Activated T-helper 1 cell treated with Interleukin-2 at 50 U/mL for 16 hours (primary cell): ENCODE results near the gene POLR2I.
A peak's percentile ranks its signal among the peaks of the same experiment; 100 is the strongest.
"Not testable (repeated sequence)": the region's sequence is repeated elsewhere in the genome, so short reads cannot be mapped to it uniquely, and the experiment has no call there.

ENCODE experiments used
- DNase-seq: peaks from one replicate; pipeline ENCODE4 v3.0.0-alpha.2; 2020; ENCODE audit warnings: low read depth

Gene POLR2I

GRCh38 chr19:36114721-36115452 is at the start of gene POLR2I:
Gene POLR2I, minus strand, starts transcription at chr19:36114875. Its CDS starts 19 bp downstream, at chr19:36114856.
- DNase-seq: peak; percentile 97

- DNase-seq: no peak
These were observed 49.1 kb upstream of the POLR2I start for GRCh38 chr19:36163813-36164212.

- no peak for DNase-seq
These were observed 46.3 kb upstream of the POLR2I start for GRCh38 chr19:36160821-36161596.

- no peak for DNase-seq
These were observed 38.5 kb upstream of the POLR2I start for GRCh38 chr19:36153126-36153525.

- DNase-seq: no peak
These were observed 37.8 kb upstream of the POLR2I start, which contains the start of gene COX7A1 for GRCh38 chr19:36152352-36153091. Gene COX7A1, minus strand, starts transcription at chr19:36152447. Its CDS starts 40 bp downstream, at chr19:36152407.

GRCh38 chr19:36152019-36152351 is 37.3 kb upstream of the POLR2I start:
- no peak for DNase-seq

- no peak for DNase-seq
These were observed 36.7 kb upstream of the POLR2I start for GRCh38 chr19:36151144-36152018.

- DNase-seq: no peak
These were observed 35.9 kb upstream of the POLR2I start for GRCh38 chr19:36150586-36150985.

- DNase-seq: no peak
These were observed 35.2 kb upstream of the POLR2I start for GRCh38 chr19:36149673-36150406.

GRCh38 chr19:36144624-36145023 is 29.9 kb upstream of the POLR2I start:
- no peak for DNase-seq

GRCh38 chr19:36142496-36142895 is 27.8 kb upstream of the POLR2I start:
- no peak for DNase-seq

- DNase-seq: no peak
These were observed 27.4 kb upstream of the POLR2I start for GRCh38 chr19:36142046-36142445.

GRCh38 chr19:36141039-36141927 is 26.6 kb upstream of the POLR2I start:
- peak; percentile 79 for DNase-seq

- DNase-seq: no peak
These were observed 25.8 kb upstream of the POLR2I start for GRCh38 chr19:36140304-36141038.

- peak; percentile 83 for DNase-seq
These were observed 25.0 kb upstream of the POLR2I start, which contains the start of gene CAPNS1 for GRCh38 chr19:36139473-36140303. Gene CAPNS1, plus strand, starts transcription at chr19:36140066. Its CDS starts 946 bp downstream, at chr19:36141012.

GRCh38 chr19:36139120-36139472 is 24.4 kb upstream of the POLR2I start:
- DNase-seq: no peak

- DNase-seq: no peak
These were observed 22.4 kb upstream of the POLR2I start for GRCh38 chr19:36136964-36137686.

- DNase-seq: not testable (repeated sequence)
These were observed 20.2 kb upstream of the POLR2I start for GRCh38 chr19:36134867-36135266.
